Kasumi-1 (cell line): ENCODE data around the gene ARHGAP35.
"Not testable (repeated sequence)": the region's sequence is repeated elsewhere in the genome, so short reads cannot be mapped to it uniquely, and the experiment has no call there.

ENCODE experiments used
- DNase-seq, 2 experiments: peaks; one replicate each; lab custom pipeline; 2025; lab: John Stamatoyannopoulos, UW

Gene ARHGAP35

GRCh38 chr19:46860846-46861690 lies at the start of gene ARHGAP35:
ARHGAP35 (plus strand) TSS chr19:46860997; CDS start chr19:46918676, 57,679 bp downstream.
- peak in 1 of 2 experiments; percentile 48 for DNase-seq

GRCh38 chr19:46812977-46813838 lies 47.6 kb upstream of the ARHGAP35 start:
- DNase-seq = no peak

DNA sequence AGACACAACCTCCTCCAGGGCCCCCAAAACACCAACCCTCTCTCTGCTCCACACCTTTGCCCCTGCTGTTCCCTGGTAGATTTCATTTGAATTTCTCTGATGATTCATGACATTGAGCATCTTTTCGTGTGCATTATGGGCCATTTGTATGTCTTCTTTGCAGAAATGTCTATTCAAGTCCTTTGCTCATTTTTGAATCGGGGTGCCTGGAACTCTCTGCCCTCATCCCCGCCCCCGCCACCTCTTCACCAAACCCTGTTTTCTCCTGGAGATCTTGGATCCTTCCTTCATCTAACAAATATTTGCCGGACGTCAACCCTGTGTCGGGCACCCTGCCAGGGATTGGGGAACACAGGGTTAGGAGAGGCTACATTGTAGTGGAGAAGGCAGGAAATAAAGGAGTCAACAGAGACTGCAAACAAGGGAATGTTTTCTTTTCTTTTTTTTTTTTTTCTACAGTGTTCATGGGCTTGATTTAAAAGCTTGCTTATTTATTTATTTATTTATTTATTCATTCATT lies 46.9 kb upstream of the ARHGAP35 start:
- DNase-seq = no peak

- no peak for DNase-seq
These were observed 44.8 kb upstream of the ARHGAP35 start for GRCh38 chr19:46815833-46816627.

DNA sequence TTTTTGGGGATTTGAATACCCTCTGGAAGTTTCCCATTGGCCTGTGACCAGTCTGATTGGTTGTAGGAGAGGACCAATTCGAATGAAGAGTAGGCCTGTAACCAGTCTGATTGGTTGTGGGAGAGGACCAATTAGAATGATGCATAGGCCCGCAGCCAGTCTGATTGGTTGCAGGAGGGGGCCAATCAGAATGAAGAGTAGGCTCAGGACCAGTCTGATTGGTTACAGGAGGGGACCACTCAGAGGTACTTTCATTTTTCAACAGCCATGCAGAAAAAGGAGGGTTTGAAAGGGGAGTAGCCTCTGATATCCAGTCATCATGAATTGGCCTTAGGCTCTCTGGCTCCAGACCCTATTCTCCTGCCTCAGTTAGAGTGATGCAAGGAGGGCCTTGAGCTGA lies 42.0 kb upstream of the ARHGAP35 start:
- DNase-seq = no peak

DNA sequence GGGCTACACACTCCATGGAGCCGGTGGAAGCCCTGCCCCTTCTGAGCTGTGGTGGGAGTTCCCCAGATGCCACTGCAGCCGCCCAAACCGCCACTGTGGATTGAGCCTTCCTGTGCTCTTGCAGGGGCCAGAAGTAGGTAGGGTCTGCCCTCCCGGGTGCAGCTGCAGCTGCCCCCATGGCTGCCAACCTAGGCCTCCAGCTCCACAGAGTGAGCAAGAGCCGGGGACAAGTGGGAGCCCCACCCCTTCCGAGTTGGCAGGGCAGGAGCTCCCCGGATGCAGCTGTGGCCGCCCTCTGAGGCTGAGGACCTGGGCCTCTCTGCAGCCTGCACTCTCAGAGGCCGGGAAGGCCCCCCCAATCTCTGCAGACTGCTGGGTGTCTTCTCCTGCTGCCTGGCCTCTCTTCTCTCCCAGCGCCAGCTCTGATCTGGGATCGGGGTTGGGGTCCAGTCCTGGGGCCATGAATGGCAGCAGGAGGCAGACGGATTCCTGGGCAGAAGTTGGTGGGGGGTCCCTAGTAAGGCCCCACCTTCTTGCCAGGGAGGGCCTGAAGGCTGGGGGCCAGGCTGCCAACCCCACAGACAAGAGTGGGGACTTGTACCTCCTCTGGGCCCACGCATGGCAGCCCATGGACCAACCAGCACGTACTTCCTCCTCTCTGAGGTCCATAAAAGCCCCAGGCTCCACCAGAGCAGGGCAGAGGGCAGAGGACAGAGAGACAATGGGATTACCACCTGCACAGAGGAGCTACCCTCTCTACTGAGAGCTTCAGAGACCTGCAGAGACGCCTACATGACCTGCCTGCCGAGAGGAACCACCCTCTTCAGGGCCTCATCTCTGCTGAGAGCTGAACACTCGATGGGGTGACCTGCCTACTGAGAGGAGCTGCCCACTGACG lies 39.0 kb upstream of the ARHGAP35 start:
- peak; percentile 94 to 96 for DNase-seq

DNA sequence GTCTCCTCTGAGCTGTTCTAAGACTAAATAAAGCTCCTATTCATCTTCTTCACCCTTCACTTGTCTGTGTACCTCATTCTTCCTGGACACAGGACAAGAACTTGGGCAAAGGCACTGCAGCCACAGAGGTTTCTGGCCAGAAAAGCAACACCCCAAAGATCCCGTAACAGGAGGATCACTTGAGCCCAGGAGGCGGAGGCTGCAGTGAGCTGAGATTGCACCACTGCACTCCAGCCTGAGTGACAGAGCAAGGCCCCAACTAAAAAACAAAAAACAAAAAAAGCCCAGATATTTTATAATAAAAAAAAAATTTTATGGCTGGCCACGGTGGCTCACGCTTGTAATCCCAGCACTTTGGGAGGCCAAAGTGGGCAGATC lies 38.4 kb upstream of the ARHGAP35 start:
- DNase-seq = not testable (repeated sequence)

DNA sequence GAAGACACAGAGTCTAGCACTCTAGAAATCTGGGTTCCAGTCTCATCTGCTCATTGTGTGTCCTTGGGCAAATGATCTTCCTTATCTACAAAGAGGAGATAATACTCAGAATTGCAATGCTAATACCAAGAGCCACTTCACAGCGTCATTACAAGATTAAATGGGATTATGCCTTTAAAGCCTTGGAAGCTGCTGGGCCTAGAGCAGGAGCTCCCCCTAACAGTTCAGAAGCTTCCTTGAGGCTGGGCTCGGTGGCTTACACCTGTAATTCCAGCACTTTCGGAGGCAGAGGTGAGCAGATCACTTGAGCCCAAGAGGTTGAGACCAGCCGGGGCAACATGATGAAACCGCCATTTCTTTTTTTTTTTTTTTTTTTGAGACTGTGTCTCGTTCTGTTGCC lies 37.7 kb upstream of the ARHGAP35 start:
- DNase-seq = no peak

GRCh38 chr19:46824890-46825730 lies 35.7 kb upstream of the ARHGAP35 start:
- DNase-seq = peak; percentile 53 to 54

DNA sequence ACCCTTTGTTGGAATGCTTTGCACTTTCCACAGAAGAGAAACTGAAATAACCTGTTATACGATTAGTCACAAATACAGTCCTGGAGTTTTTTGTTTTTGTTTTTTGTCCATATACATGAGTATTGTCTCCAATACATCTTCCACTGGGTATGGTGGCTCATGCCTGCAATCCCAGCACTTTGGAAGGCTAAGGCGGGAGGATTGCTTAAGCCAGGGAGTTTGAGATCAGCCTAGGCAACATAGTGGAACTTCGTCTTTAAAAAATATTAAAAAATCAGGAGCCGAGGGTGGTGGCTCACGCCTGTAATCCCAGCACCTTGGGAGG lies 35.1 kb upstream of the ARHGAP35 start:
- DNase-seq = no peak

GRCh38 chr19:46828484-46828883 lies 32.3 kb upstream of the ARHGAP35 start:
- DNase-seq = no peak

DNA sequence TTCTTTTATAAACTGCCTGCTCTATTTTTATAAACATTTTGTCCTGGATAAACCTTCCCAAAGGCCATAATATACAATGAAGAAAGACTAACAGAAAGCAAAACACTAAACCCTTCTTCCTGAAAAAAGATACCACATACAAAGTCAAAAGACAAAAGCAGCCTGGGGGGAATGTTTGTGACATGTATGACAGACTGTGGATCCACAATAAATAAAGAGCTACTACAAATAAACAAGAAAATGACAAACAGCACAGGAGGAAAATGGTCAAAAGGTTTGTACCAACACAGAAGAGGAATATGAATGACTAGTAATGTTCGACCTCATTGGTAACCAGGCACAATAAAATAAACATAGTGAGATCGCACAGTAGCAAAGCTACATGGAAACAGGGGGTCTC lies 29.9 kb upstream of the ARHGAP35 start:
- DNase-seq = no peak

DNA sequence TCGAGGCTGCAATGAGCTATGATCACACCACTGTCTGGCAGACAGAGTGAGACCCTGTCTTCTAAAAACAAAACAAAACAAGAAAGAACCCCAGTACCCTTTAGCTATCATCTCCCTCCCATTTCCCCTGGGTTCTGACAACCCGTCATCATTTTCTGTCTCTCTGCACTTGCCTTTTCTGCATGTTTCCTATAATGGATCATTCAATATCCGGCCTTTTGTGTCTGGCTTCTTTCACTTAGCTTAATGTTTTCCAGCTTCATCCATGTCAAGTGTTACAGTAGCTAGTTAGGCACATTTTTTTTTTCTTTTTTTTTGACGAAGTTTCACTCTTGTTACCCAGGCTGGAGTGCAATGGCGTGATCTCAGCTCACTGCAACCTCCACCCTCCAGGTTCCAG lies 26.7 kb upstream of the ARHGAP35 start:
- no peak for DNase-seq

- no peak for DNase-seq
These were observed 25.8 kb upstream of the ARHGAP35 start for GRCh38 chr19:46834984-46835383.

- no peak for DNase-seq
These were observed 22.6 kb upstream of the ARHGAP35 start for GRCh38 chr19:46838160-46838559.

- DNase-seq = no peak
These were observed 20.9 kb upstream of the ARHGAP35 start for GRCh38 chr19:46839752-46840497.

DNA sequence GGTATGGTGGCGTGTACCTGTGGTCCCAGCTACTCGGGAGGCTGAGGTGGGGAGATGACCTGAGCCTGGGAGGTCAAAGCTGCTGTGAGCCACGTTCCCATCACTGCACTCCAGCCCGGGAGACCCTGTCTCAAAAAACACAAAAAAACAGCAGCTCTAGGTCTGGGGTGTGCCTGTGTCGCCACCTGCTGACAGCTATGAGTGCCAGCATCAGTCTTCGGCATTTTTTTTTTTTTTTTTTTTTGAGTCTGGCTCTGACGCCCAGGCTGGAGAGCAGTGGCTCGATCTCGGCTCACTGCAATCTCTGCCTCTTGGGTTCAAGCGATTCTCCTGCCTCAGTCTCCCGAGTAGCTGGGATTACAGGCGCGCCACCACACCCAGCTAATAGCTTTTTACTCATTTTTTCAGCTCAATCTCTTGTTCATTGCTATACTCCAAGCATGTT lies 20.3 kb upstream of the ARHGAP35 start:
- DNase-seq = peak; percentile 51 to 73

- no peak for DNase-seq
These were observed 19.2 kb upstream of the ARHGAP35 start for GRCh38 chr19:46841458-46842083.

DNA sequence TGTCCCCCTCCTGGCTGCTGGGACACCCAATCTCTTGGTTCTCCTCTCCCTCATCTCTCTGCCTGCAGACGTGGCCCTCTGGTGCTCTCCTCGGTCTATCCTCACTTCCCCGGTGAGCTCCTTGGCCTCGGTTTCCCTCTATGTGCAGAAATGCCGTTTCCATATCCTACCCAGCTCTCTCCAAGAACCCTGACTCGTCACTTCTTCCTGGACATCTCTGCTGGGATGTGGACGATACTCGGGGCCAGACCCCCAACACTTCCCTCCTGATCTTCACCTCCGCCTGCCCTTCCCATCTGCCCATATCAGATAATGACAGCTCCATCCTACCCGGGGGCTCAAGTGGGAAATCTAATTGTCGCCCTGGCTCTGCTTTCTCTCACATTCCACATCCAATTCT lies 18.0 kb upstream of the ARHGAP35 start:
- no peak for DNase-seq
